Activated T-cell treated with anti-CD3 and anti-CD28 coated beads, Interleukin-2, amount 50 U/mL, for 24 hours (primary cell): ENCODE measurements around the gene GRM4.
"Not testable (repeated sequence)": the region's sequence is repeated elsewhere in the genome, so short reads cannot be mapped to it uniquely, and the experiment has no call there.

Experiments
- DNase-seq: peaks from one replicate; pipeline ENCODE4 v3.0.0-alpha.2; 2020
- H3K27ac Mint-ChIP-seq: 2 replicates; pipeline ENCODE4 v1.8.0; 2020; ENCODE audit warnings: mild to moderate bottlenecking, mixed read lengths
- H3K27me3 Mint-ChIP-seq: 2 replicates; pipeline ENCODE4 v1.8.0; 2020; ENCODE audit warnings: mixed read lengths
- H3K36me3 Mint-ChIP-seq: 2 replicates; pipeline ENCODE4 v1.8.0; 2020; ENCODE audit warnings: low read depth, mixed read lengths
- H3K4me1 Mint-ChIP-seq: 2 replicates; pipeline ENCODE4 v1.8.0; 2020; ENCODE audit warnings: low read depth, mixed read lengths
- H3K4me3 Mint-ChIP-seq: 2 replicates; pipeline ENCODE4 v1.8.0; 2020; ENCODE audit warnings: mild to moderate bottlenecking, moderate library complexity, mixed read lengths
- H3K9me3 Mint-ChIP-seq: 2 replicates; pipeline ENCODE4 v1.8.0; 2020; ENCODE audit warnings: mixed read lengths

The GRM4 gene

DNA sequence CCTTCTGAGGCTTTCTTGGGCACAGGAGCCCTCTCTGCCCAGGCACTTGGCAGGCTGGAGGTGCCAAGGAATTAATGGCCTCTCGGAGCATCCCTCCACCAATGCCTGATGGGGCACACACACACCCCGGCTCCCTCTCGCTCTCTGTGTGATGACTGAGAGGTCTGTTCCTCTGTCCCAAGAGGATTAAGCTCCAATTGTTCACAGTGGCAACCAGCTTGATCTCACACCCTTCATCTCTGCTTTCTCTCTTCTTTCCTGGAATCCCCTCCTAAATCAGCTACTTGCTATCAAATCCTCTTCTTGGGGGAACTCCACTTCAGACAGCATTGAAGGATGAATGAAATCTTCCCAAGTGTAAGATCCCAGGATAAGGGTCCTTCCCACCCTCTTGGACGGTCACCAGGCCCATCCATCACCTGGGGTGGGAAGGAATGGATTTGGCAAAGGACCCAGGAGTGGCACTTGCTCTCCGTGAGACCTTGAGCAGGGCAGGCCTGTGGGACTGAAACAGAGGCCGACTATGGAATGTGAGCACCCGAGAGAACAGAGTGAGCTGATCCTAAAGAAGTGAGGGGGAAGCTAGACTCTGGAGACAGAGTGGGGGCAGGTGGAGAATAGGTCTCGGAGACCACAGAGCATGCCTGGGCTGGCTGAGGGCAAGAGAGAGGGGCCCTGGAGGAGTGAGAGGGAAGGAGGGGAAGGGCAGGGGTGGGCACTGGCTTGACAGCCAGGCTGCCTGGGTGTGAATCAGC lies 93.6 kb downstream of the GRM4 start:
- Mint-ChIP-seq H3K9me3 (no peaks in the 10 kb centered on the region), H3K27ac (no peak overlapping the region), H3K27me3 (peaks cover 4% of the 10 kb centered on the region), H3K4me3 (no peak overlapping the region), H3K36me3 (no peaks in the 10 kb centered on the region), H3K4me1 (no peaks in the 10 kb centered on the region)
- no peak for DNase-seq

- Mint-ChIP-seq H3K27ac (no peak overlapping the region), H3K27me3 (peaks cover 4% of the 10 kb centered on the region), H3K4me1 (no peaks in the 10 kb centered on the region), H3K36me3 (no peaks in the 10 kb centered on the region), H3K4me3 (no peak overlapping the region), H3K9me3 (no peaks in the 10 kb centered on the region)
- no peak for DNase-seq
Measured at GRCh38 chr6:34051331-34051919, 94.5 kb downstream of the GRM4 start.

GRCh38 chr6:34050691-34051090 lies 95.2 kb downstream of the GRM4 start:
- H3K27ac Mint-ChIP-seq = no peak overlapping the region
- H3K9me3 Mint-ChIP-seq = no peaks in the 10 kb centered on the region
- no peak overlapping the region for H3K4me3 Mint-ChIP-seq
- H3K27me3 Mint-ChIP-seq = peaks cover 4% of the 10 kb centered on the region
- DNase-seq = no peak
- H3K4me1 Mint-ChIP-seq = no peaks in the 10 kb centered on the region
- no peaks in the 10 kb centered on the region for H3K36me3 Mint-ChIP-seq

GRCh38 chr6:34049395-34050342 lies 96.2 kb downstream of the GRM4 start:
- Mint-ChIP-seq H3K9me3 (no peaks in the 10 kb centered on the region), H3K27ac (no peak overlapping the region), H3K4me1 (peaks cover 5% of the 10 kb centered on the region), H3K27me3 (no peaks in the 10 kb centered on the region), H3K36me3 (no peaks in the 10 kb centered on the region), H3K4me3 (no peak overlapping the region)
- DNase-seq = no peak

DNA sequence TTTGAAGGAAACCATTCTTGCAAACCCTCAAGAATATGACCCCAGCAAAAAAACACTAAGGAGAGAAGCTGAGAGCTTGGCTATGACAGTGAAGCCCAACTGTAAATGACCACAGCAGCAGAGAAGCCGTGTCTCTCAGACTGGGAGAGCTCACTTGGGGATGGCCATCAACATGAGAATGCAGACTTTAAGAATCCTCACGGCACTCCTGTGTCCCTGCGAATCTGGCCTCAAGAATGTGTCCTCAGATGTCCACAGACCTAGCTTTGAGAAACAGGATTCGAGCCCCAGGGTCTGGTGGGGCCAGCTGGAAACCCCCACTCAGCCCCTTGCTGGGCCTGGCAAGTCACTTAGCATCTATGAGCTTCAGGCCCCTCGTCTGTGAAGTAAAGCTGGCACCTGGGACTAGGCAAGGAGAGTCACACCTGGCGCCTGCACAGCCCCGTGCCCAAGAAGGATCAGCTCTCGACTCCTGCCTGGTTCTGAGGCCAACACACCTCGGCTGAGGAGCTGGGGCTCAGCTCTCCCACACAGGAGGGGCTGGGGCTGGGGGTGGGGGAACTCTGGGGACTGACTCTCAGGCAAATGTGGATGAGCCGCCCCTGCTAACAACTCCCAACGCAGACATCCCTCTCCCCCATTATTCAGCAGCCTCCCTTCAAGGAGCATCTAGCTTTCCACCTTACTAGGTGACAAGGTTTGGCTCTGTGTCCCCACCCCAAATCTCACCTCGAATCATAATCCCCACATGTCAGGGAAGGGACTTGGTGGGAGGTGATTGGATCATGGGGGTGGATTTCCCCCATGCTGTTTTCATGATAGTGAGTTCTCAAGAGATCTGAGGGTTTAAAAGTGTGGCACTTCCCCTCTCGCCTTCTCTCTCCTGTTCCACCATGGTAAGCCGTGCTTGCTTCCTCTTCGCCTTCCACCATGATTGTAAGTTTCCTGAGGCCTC lies 97.7 kb downstream of the GRM4 start:
- no peak overlapping the region for H3K4me3 Mint-ChIP-seq
- no peaks in the 10 kb centered on the region for H3K9me3 Mint-ChIP-seq
- H3K36me3 Mint-ChIP-seq = no peaks in the 10 kb centered on the region
- no peaks in the 10 kb centered on the region for H3K27me3 Mint-ChIP-seq
- DNase-seq = no peak
- H3K4me1 Mint-ChIP-seq = peaks cover 11% of the 10 kb centered on the region
- H3K27ac Mint-ChIP-seq = no peak overlapping the region

DNA sequence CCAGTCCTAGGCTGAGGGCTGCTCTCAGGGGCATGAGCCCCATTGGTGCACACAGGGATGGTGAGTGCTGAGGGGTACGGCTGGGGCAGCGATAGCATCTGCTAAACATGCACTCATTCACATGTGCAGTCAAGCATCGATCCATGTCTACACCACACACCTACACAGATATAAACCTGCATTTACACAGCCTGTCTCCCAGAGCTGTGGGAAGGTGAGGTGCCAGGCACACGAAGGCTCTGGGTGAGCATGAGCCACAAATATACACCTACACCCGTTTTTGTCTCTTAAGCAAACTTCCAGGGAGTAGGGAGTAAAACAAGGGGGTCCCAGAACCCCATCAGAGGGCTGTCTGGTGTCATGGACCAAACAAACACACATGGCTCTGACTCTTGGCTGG lies 99.3 kb downstream of the GRM4 start:
- Mint-ChIP-seq H3K9me3 (no peaks in the 10 kb centered on the region), H3K27me3 (no peaks in the 10 kb centered on the region), H3K27ac (no peak overlapping the region), H3K4me3 (no peak overlapping the region), H3K4me1 (peaks cover 11% of the 10 kb centered on the region), H3K36me3 (no peaks in the 10 kb centered on the region)
- no peak for DNase-seq

GRCh38 chr6:34045771-34046170 lies 100.1 kb downstream of the GRM4 start:
- H3K4me1 Mint-ChIP-seq = peaks cover 11% of the 10 kb centered on the region
- no peaks in the 10 kb centered on the region for H3K36me3 Mint-ChIP-seq
- no peaks in the 10 kb centered on the region for H3K9me3 Mint-ChIP-seq
- H3K27me3 Mint-ChIP-seq = no peaks in the 10 kb centered on the region
- H3K27ac Mint-ChIP-seq = no peak overlapping the region
- no peak for DNase-seq
- no peak overlapping the region for H3K4me3 Mint-ChIP-seq

DNA sequence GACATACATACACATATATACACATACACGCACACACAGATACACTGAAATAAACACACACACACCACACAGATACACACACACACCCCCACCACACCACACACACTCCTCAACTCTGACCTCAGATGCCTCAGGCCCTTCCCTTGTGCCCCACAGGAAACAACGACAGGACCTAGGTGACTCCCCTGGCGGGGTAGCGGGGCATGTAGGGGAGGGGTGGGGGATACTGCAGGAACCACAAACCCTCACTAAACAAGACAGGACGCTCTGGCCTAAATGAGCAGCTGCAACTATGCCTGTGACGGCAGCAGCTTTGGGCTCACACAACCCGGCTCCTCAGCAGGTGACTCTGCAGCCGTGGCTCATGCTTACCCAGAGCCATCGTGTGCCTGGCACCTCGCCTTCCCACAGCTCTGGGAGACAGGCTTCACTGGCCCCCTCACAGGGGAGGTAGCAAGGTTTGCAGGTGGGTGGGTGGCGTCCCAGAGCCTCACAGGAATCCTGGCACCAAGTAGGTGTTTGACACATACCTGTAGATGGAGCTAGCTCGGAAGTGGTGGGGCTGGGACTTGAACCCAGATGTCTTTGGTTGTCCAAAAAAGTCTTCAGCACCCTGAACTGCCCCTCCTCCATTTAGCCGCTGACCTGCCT lies 100.8 kb downstream of the GRM4 start:
- DNase-seq = no peak
- no peaks in the 10 kb centered on the region for H3K9me3 Mint-ChIP-seq

GRCh38 chr6:34043359-34043758 lies 102.5 kb downstream of the GRM4 start:
- Mint-ChIP-seq H3K9me3 (no peaks in the 10 kb centered on the region), H3K27ac (no peak overlapping the region), H3K4me3 (no peak overlapping the region), H3K4me1 (peaks cover 11% of the 10 kb centered on the region), H3K36me3 (no peaks in the 10 kb centered on the region), H3K27me3 (no peaks in the 10 kb centered on the region)
- no peak for DNase-seq

More for the DNA sequence above, 100.8 kb downstream of the GRM4 start:
- H3K4me1 Mint-ChIP-seq = peaks cover 11% of the 10 kb centered on the region
- no peak overlapping the region for H3K4me3 Mint-ChIP-seq
- H3K27ac Mint-ChIP-seq = no peak overlapping the region
- H3K36me3 Mint-ChIP-seq = no peaks in the 10 kb centered on the region
- H3K27me3 Mint-ChIP-seq = no peaks in the 10 kb centered on the region

GRCh38 chr6:34041998-34042397 lies 103.9 kb downstream of the GRM4 start:
- H3K9me3 Mint-ChIP-seq, DNase-seq, H3K36me3 Mint-ChIP-seq, H3K4me3 Mint-ChIP-seq, H3K27me3 Mint-ChIP-seq, H3K27ac Mint-ChIP-seq: not testable (repeated sequence)
- H3K4me1 Mint-ChIP-seq = peaks cover 11% of the 10 kb centered on the region

DNA sequence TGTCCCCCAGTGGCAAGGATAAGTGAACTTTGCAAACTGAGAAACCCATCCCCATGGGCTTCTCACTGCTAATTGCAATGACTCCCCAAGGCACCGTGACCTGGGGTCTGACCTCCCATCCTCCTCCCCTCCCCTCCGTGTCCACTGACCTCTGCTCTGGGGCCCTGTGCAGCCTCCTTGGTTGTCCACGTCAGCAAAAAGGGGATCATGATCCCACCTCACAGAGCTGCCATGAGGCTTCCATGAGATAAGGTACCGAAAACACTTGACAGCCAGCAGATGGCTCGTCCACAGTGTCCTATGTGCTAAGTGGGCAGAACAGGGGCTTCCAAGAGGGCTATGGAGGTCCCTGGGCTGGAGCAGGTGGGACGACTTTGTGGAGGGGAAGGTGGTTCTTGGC lies 104.5 kb downstream of the GRM4 start:
- no peak for DNase-seq
- Mint-ChIP-seq H3K27me3 (no peaks in the 10 kb centered on the region), H3K4me3 (no peak overlapping the region), H3K4me1 (peaks cover 11% of the 10 kb centered on the region), H3K9me3 (no peaks in the 10 kb centered on the region), H3K27ac (no peak overlapping the region), H3K36me3 (no peaks in the 10 kb centered on the region)

- no peak for DNase-seq
- Mint-ChIP-seq H3K27me3 (no peaks in the 10 kb centered on the region), H3K27ac (no peak overlapping the region), H3K9me3 (no peaks in the 10 kb centered on the region), H3K4me1 (peaks cover 8% of the 10 kb centered on the region), H3K4me3 (no peak overlapping the region), H3K36me3 (no peaks in the 10 kb centered on the region)
Measured at GRCh38 chr6:34039943-34040342, 105.9 kb downstream of the GRM4 start.

- no peaks in the 10 kb centered on the region for H3K4me1 Mint-ChIP-seq
- H3K36me3 Mint-ChIP-seq = no peaks in the 10 kb centered on the region
- DNase-seq = no peak
- H3K27ac Mint-ChIP-seq = no peak overlapping the region
- no peaks in the 10 kb centered on the region for H3K9me3 Mint-ChIP-seq
- no peaks in the 10 kb centered on the region for H3K27me3 Mint-ChIP-seq
- no peak overlapping the region for H3K4me3 Mint-ChIP-seq
Measured at GRCh38 chr6:34037151-34037550, 108.7 kb downstream of the GRM4 start.
